Measurements from ENCODE around the gene EFCAB6. TPM values are rescaled to one million over a fixed set of nuclear protein-coding genes. Genes with fewer than 3 reads are reported as not detected.

Gene EFCAB6
- total and polyA plus RNA-seq, 2 donors (not counting 3 experiments of a cell fraction or from before 2014, with no cell fraction given), result 0.07 to 0.31 TPM

- CTCF ChIA-PET, result no interaction called here
- H3K4me1 ChIP-seq (ENCODE audit: control insufficient read depth, extremely low read depth, insufficient read depth, low read length), result no peaks in the 10 kb centered on the region
- no peak overlapping the region for H2AFZ ChIP-seq (ENCODE audit: low read depth, low read length)
- no peaks in the 10 kb centered on the region for H3K9me3 ChIP-seq (replicated peaks; ENCODE audit: control insufficient read depth, insufficient read depth, low read length)
- DNase-seq (ENCODE audit: low read depth, low spot score) (no peak), FAIRE-seq (no peak)
- no peak overlapping the region for H3K9ac ChIP-seq (replicated peaks; ENCODE audit: extremely low read depth, insufficient read depth, low read length)
- no peaks in the 10 kb centered on the region for H3K27me3 ChIP-seq (ENCODE audit: control insufficient read depth in 2 of 2, insufficient read depth in 2 of 2, low read length in 2 of 2)
- no peaks in the 10 kb centered on the region for H3K9me1 ChIP-seq (replicated peaks; ENCODE audit: control insufficient read depth, extremely low read depth, insufficient read depth, low read length)
- POLR2A ChIA-PET, result no interaction called here
- TF ChIP-seq EZH2 (IDR thresholded peaks at IDR 0.05; ENCODE audit: borderline replicate concordance, low read depth, low read length, severe bottlenecking) (no peak), POLR2A (IDR thresholded peaks at IDR 0.05; ENCODE audit: low read depth, low read length) (no peak), GATA2 (IDR thresholded peaks at IDR 0.05; ENCODE audit: insufficient read depth, insufficient read length, low read depth, low read length) (no peak), MAX (IDR thresholded peaks at IDR 0.05; ENCODE audit: insufficient read depth, insufficient read length) (no peak), CTCF (IDR thresholded peaks at IDR 0.05; ENCODE audit: extremely low read depth in 1 of 2, insufficient read depth in 1 of 2, low read depth in 1 of 2, low read length in 2 of 2) (no peak), FOS (IDR thresholded peaks at IDR 0.05; ENCODE audit: borderline replicate concordance, insufficient read depth, low read length) (no peak), POLR2AphosphoS5 (IDR thresholded peaks at IDR 0.05; ENCODE audit: insufficient read depth, low read depth, low read length) (no peak), JUN (IDR thresholded peaks at IDR 0.05; ENCODE audit: borderline replicate concordance, insufficient read depth, insufficient read length, low read depth) (no peak), MYC (IDR thresholded peaks at IDR 0.05; ENCODE audit: low read depth, low read length) (no peak)
- H4K20me1 ChIP-seq (replicated peaks; ENCODE audit: control insufficient read depth, extremely low read depth, insufficient read depth, low read length), result no peaks in the 10 kb centered on the region
- dilution Hi-C loops (cut with MboI; ENCODE audit: extremely low pct_ligation_motif_present, low sequenced_read_pairs) (no loop called here), intact Hi-C loops (cut with micrococcal nuclease) (no loop called here)
- no TSS peak for BruUV-seq (replicated peaks)
- H3K36me3 ChIP-seq (ENCODE audit: control insufficient read depth in 2 of 2, extremely low read depth in 1 of 2, insufficient read depth in 2 of 2, low read length in 2 of 2), result no peaks in the 10 kb centered on the region
- H3K4me3 ChIP-seq (replicated peaks in 1 of 3; ENCODE audit: insufficient read depth in 1 of 3, low read depth in 1 of 3, low read length in 3 of 3), result no peak overlapping the region
- H3K4me2 ChIP-seq (ENCODE audit: insufficient read depth, low read length), result no peak overlapping the region
- H3K79me2 ChIP-seq (ENCODE audit: control insufficient read depth, insufficient read depth, low read length), result no peaks in the 10 kb centered on the region
- H3K27ac ChIP-seq (ENCODE audit: insufficient read depth, low read depth, low read length), result no peak overlapping the region
These were observed 98.0 kb downstream of the EFCAB6 start for GRCh38 chr22:43714104-43714503.

Measured in endothelial cell of umbilical vein (primary cell).